Activated T-cell treated with anti-CD3 and anti-CD28 coated beads for 48 hours (primary cell): ENCODE results near the gene CEP112.
"Not testable (repeated sequence)": the region's sequence is repeated elsewhere in the genome, so short reads cannot be mapped to it uniquely, and the experiment has no call there.

Experiments used
- DNase-seq: peaks from one replicate; pipeline ENCODE4 v3.0.0-alpha.2; 2020; ENCODE audit warnings: low read depth

CEP112 gene

DNA sequence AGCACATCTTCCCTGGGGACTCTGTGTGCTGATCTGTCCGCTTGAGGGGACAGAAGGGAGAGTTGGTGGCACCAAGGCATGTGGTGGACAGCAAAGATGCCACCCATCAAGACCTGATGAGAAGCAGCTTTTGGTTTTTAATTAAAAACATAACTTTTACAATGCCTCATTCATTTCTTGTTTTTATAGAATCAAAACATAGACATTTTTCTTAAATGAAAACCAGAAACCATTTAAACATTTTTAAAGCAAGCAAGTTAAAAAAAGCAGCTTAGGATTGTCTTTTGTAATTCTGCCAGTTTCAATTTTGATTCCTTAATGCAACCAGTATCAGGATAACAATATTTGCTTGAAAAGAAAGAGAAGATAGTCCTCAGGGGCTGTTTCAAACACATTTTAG is 506.8 kb downstream of the CEP112 start:
- no peak for DNase-seq

DNA sequence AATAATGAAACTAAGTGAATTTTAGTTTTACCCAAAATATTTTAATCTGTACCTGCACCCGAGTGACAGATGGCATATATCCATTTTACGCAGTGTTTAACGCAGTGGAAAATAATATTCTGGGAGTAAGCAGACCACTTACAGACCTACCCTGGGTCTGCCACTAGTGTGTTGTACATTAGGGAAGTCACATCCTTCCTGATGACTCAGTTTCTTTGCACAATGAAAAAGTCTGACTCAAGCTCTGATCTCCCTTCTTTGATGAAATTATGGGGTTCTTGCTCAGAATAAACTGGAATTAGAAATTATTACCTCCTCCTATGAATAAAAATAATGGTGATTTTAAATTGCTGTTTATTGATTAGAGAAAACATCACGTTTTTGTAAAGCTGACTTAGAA is 507.3 kb downstream of the CEP112 start:
- no peak for DNase-seq

DNA sequence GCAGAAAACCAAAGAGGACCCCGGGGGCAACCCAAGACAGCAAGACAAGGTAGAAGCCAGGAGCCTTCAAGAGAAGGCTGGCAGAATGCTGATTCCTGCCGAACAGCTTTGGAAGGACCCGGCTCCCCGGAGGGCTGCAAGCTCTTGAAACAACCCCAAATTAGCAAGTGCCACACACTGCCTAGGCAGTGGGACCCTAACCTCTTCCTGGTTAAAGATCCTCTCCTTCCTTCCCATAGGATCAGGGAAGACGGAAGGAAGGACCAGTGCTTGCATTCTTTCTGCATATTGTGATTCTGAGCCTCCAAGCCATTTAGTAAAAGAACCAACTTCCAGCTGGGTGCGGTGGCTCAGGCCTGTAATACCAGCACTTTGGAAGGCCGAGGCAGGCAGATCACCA is 508.5 kb downstream of the CEP112 start:
- no peak for DNase-seq

DNA sequence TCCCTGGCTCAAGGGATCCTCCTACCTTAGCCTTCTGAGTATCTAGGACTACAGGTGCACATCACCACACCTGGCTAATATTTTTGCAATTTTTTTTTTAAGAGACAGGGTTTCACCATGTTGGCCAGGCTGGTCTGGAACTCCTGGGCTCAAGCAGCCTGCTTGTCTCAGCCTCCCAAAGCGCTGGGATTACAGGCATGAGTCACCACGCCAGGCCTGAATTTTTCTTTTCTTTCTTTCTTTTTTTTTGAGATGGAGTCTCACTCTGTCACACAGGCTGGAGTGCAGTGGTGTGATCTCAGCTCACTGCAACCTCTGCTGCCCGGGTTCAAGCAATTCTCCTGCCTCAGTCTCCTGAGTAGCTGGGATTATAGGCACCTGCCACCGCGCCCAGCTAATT is 510.2 kb downstream of the CEP112 start:
- not testable (repeated sequence) for DNase-seq

DNA sequence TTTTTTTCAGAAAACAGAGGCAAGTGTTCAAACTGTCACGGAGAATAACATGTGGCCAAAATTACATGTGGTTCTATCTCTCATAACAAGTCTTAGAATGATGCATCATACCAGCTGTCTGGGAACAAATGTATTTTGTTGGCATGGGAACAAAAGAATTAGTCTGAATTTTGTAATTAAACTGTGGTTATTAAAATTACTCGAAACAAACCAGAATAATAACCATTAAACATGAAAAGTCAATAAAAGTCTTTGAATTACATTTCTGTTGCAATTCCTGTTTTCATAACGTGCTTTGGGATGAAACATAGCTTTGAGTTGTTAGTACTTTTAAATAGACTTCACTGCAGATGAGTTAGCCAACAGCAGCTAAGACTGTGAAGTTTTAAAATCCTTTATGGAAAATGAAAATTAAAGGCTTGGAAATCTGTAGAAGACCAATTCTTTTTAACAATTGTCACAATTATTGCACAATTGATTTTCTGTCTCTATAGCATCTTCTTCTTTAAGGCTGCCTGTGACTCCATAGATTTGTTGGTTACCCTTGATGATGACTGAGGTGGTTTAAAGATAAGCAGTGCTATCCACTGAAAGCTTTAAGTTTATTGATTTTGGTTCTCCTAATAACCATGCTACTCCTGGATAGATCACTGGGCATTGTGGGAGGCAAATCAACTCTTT is 512.6 kb downstream of the CEP112 start:
- no peak for DNase-seq

DNA sequence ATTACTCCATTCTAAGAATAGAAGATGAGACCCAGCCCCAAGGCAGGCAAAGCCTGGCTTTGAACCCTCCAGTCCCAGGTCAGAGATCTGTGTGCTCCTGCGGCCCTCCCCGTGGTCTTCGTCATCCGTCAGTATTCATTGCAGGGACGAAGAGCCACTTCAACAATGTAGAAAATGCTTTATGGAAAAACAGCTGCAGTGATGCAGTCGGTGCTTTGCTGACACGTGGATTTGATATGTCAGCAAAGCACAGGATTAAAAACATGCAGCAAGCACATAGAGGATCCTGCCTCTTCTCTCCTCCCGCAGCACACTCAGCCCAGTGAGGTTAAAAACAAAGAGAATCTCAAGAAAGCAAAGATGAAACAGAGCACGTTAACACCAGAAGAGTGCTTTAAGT is 513.4 kb downstream of the CEP112 start:
- DNase-seq, result no peak

DNA sequence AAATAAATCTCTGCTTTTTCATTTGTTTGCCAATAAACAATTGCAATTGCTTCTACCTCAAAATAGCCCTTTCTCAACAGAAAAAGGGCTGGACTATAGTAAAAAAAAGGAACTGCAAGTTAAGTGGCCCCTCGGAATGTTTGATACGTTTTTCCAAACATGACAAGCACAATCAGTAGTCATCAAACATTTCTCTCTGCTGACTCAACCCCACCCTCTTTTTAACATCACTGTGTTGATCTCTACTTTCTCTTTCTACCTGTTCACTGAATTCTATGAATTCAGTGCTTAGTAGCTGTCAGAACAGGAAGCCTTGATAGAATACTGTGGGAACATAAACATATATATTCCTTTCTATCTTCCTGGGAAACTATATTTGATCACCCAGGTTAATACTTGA is 514.0 kb downstream of the CEP112 start:
- DNase-seq, result no peak

DNA sequence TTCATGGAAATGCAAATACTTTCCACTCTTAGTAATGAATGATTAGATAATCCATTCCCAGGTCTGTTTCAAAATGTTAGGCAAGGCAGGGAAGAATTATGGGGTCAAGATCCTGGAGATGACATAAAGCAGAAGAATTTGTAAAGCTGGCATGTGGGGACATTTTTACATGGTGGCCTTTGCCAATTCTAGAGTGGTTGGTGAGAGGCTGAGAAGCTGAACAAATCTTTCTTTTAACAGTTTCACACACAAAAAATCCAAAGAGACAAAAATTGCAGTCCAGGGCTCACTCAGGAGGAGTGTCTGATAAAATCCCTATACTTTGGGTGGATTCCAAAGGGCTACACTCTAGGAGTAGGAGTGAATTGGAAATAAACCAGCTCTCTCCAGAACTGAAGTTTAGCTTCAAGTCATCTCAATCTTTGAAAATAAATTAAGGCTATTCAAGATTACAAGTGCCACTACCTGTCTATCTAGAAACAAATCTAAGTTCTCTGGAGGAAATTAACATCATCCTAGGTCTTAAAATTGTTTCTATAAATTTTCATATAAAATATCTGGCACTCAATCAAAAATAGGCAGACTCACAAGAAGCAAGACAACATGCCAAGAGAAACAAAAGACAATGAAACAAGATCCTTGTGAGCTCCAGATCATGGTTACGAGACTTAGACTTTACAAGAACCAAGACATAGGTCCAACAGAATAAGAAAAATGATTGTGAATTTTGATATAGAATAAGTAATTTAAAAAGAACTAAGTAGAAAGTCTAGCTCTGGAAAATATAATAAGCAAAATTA is 517.5 kb downstream of the CEP112 start:
- DNase-seq, result no peak

DNA sequence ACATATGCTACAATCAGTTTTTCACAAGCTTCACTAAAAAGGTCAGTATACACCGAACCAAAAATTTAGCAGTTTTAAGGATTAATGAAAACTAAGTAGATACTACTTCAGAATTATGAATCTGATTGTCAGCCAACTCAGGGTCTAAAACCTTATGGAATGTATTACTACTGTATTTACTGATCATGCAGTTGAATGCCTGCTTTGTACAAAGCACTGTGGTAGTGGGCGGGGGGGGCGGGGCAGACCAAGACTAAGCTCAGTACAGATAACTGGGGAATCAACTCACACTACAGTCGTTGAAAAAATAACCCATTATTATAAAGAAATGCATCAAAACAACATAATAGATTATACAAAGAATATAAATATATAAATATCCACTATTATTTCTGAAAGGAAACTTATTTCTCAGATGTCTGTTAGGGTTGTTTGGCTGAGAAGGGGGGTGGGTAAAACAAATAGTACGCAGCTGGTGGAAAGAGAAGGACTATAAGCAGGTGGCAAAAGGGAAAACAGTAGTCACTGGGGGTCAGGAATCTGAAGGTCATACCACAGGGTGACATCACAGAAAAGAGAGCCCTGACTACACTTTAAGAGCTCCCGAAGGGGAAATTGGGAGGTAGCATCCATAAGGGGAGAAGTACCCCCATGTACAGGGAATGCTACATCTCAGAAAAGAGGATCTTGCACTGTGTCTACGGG is 521.1 kb downstream of the CEP112 start:
- DNase-seq, result no peak

DNA sequence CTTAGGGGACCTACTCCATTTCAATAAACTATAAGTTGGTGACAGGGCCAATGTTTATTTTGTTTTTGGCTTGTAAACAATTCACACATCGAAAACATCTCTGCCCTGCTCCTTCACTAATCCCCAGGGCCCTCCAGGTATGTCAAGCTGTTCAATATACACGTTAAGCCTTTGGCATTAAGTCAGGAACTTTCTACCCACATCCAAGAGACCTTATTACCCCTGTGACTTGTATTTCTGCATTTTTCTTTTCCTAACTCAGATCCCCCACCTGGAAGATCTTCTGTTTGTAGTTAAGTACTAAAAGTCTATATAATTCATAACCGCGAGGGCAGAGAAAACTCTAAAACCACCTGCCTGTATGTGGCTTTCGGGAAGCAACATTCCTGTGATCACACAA is 523.7 kb downstream of the CEP112 start:
- DNase-seq, result no peak

DNA sequence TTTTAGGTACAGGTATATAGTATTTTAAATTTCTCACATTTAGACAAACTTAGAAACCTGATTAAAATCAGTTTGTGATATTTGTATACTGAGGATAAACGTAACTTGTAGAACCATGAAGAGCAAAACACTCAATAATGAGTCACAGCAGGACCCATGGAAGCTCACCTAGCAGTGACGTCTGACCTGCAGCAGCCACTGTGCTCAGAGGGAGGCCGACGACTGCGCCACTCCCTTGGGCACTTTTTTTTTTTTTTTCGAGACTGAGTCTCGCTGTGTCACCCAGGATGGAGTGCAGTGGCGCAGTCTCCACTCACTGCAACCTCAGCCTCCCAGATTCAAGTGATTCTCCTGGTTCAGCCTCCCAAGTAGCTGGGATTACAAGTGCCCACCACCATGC is 524.3 kb downstream of the CEP112 start:
- no peak for DNase-seq

DNA sequence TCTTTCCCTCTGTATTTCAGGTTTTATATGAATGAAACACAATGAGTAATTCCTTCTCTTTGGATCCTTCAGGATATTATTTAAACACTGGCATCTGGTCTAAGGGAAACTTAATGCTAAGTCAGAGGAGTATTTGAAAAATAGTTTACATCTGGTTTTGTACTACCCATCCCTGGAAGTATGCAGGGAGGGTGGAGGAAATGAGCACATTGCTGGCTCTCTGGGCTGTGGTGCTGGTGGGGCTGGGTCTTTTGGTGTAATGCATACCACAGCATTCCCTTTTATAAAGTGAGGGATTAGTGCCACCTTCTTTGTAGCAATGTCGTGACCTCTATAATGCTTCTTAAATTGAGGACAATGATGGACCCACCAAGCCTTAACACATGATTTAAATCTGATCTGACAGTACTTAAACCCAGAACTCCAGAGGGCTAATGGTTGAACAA is 525.0 kb downstream of the CEP112 start:
- DNase-seq, result no peak

DNA sequence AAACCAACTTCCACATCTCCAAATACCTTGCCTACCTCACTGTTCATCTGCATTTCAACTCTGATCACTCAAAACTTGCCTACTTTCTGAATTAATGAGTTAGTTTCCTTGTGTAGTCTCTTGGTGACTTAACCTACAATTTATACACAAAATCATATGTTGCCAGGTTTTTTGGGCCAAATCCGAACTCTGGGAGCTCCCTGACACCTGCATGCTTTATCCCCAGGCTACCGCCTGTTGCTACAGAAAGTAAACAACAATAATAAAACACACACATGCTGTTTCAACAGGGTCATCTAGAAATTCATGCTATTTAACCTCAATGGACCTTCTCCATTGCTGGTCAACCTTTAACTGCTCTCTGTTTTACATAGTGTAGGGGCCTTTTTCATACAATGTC is 526.0 kb downstream of the CEP112 start:
- no peak for DNase-seq

DNA sequence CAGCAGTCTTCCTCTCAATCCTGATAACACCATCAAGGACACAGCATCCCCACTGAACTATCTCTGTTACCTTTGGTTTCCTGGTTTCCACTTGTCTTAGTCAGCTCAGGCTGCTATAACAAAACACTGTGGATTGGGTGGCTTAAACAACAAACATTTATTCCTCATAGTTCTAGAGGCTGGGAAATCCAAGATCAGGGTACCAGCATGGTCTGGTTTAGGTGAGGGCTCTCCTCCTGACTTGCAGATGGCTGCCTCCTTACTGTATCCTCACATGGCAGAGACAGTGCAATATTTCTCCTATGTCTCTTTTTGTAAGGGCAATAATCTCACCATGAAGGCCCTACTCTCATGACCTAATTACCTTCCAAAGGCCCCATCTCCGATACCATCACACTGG is 527.2 kb downstream of the CEP112 start:
- no peak for DNase-seq

DNA sequence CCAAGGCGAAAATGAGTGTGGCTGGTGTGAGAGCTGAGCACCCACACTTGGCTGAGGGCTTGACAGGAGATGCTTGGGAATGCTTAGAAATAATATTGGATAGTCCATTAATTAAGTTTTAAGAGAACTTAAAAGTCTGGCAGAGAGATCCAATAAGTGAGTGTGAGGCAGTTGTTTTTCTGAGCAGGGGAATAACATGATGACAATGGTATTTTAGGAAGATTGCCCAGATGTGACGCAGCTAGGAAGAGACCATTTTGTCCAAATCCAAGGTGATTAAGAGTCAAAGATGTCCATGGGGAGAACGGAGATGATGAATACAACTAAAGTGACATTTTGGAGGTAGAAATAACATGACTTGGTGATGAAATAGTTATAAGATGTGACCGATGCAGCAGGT is 527.7 kb downstream of the CEP112 start:
- no peak for DNase-seq

DNA sequence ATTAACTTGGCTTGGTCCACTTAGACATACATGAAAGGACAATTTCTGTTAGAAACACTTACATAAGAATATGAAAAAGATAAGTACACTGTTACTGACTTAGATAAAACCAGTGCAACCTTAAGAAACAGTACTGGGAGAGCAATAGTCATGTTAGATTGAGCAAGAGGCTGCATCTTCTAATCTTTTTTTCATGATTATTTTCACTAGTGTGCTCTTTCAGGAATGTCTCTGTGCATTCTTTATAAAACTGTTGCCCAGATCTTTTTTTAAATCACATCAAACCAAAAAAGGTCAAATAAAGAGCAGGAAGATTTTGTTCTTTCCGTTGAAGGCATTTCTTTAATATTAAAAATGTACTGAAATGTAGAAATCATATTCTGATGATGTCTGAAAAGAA is 529.7 kb downstream of the CEP112 start:
- no peak for DNase-seq

DNA sequence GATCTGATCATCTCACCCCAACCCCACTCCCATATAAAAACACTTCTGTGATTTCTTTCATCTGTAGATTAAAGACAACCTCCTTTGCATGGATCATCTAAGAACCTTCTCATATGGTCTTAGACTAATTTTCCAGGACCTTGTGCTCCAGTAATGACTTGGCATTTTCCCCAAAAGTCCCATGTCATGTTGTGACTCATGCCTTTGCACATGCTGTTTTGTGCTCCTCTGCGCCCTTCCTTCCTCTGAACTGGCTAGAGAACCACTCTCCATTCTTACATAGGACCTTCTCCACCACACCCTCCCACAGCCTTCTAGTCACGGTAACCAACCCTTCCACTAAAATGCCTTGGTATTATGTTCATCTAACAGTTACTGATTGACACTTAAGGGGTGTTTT is 531.0 kb downstream of the CEP112 start:
- DNase-seq, result no peak

DNA sequence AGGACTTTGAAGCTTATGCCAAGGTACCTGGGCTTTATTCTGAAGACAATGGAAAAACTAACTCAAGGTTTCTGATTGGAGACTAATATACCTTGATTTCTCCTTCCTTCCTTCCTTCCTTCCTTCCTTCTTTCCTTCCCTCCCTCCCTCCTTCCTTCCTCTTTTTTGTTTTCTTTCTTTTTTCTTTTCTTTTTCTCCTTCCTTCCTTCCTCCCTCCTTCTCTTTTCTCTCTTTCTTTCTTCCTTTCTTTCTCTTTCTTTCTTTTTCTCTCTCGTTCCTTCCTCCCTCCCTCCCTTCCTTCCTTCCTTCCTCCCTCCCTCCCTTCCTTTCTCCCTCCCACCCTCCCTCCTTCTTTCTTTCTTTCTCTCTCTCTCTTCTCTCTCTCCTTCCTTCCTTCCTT is 531.9 kb downstream of the CEP112 start:
- no peak for DNase-seq

DNA sequence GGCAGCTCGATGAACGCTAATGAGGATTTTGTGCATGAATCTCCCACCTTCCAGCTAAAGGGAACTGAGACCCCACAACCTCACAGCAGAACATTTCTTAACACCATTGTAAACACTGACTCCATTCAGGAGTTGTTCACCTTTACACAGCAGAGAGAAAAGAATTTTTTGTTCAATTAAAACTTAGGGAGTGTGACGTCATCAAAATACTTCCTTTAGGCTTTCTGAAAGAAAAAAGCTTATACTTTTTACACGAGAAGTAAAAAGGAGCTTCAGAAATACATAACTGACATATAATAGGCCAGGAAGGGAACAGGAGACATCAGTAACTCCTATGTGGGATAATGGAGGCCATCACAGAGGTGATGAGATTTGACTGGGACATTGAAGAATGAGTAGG is 532.4 kb downstream of the CEP112 start:
- no peak for DNase-seq

DNA sequence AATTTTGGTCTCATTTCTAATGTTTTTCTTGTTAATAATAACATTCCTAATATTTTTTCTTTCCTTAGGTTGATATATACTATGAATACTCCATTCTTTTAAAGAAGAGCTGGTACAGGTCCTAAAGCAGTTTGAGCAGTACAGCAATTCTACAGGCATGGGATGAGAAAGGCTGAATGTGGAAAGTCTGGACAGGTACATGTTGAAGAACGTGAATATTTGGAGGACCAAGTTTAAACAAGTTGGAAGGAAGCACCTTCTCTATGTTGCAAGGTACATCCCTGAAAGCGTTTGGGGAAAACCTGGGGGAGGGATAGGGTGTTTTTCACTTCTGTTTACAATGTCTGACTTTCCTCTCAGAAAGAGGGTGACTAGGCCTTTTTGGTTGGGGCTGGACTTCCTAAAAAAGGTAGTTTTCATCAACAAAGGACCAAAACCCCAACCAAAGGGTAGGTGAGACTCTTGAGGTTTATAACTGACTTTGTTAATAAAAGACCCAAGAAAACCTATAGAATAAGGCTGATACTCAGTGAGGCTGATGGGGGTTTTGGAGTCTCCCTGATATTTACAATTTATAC is 534.6 kb downstream of the CEP112 start:
- no peak for DNase-seq

DNA sequence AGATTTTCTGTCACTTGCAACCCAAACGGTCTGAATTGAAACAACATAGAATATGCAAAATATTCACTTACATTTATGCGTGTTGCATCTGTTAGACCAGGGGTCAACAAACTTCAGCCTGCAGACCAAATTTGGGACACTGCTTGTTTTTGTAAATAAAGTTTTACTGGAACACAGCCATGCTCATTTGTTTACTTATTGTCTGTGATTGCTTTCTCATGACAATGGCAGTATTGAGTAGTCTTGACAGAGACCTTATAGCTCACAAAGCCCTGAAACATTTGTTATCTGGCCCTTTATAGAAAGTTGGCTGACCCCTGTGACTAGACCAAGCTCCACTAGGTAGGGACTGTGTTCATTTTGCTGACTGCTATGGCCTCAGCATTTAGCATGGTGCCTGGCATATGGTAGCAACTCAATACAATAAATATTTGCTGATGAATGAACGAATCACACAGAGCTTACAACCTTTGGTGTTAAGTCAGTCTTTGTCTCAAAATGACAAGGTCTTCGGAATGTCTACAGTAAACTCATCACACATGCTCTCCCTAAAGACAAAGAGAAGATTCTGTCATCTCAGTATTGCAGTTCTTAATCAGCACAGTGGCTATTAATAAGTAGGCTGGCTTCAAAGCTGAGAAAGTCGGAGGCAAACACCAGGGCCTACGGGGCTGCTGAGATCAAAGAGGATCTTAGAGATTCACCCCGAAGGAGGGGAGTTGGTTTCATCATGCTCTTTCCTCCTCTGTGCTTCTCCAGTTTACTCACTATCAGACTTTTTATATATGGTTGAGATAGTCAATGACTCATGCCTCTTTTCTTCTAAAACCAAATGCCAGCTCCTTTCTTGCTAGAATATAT is 535.3 kb downstream of the CEP112 start:
- DNase-seq, result peak; percentile 37

DNA sequence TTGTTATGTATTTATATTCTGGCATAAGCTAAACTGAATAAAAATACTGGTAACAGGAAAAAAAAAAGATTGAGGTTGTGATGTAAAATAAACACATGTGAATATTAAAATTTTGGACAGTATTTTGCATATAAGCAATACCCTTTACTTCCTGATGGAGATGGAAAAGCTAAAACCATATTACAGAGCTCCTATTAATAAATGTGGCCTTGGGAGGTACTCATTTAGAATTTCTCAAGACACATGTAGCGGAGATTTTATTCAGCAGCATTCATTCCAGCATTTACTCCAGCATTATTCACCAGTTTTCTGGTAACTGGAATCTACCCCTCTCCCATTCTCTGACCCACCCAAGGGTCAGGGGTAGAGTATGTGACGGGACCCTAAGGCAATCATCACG is 536.2 kb downstream of the CEP112 start:
- DNase-seq, result no peak
